Cardiac fibroblast (primary cell): ENCODE data around the gene CCDC186.

ENCODE experiments used
- DNase-seq, 2 donors: peaks; one replicate each; pipeline versions ENCODE4 v3.0.0 to v3.0.0-alpha.2; 2010; ENCODE audit warnings: low read depth in 2 of 2
- H3K4me3 ChIP-seq, 2 donors: replicated peaks in 1 of 2; 1 replicate in 1 of 2; 2 replicates in 1 of 2; pipeline ENCODE4 v1.5.1; 2011; ENCODE audit warnings: low read depth in 2 of 2, low read length in 2 of 2, mild to moderate bottlenecking in 2 of 2, moderate library complexity in 1 of 2
- CTCF ChIP-seq: IDR thresholded peaks from one replicate; pipeline ENCODE4 v1.5.1; 2011; ENCODE audit warnings: low read depth, mild to moderate bottlenecking, low read length, inconsistent platforms

The CCDC186 gene

GRCh38 chr10:114087655-114088054, 86.3 kb downstream of the CCDC186 start:
- H3K4me3 ChIP-seq, result no peak overlapping the region
- no peak for TF ChIP-seq CTCF
- no peak for DNase-seq

GRCh38 chr10:114087255-114087654, 86.7 kb downstream of the CCDC186 start:
- H3K4me3 ChIP-seq, result no peak overlapping the region
- no peak for DNase-seq
- no peak for TF ChIP-seq CTCF

- TF ChIP-seq CTCF, result no peak
- no peak overlapping the region for H3K4me3 ChIP-seq
- DNase-seq, result no peak
Observed at GRCh38 chr10:114084215-114084614, 89.8 kb downstream of the CCDC186 start.

GRCh38 chr10:114083040-114083439, 91.0 kb downstream of the CCDC186 start:
- H3K4me3 ChIP-seq, result no peak overlapping the region
- DNase-seq, result no peak
- TF ChIP-seq CTCF, result no peak

GRCh38 chr10:114081911-114082583, 92.0 kb downstream of the CCDC186 start:
- DNase-seq, result no peak
- no peak overlapping the region for H3K4me3 ChIP-seq
- no peak for TF ChIP-seq CTCF

- no peak for TF ChIP-seq CTCF
- no peak overlapping the region for H3K4me3 ChIP-seq
- DNase-seq, result no peak
Observed at GRCh38 chr10:114079421-114079820, 94.6 kb downstream of the CCDC186 start.

- TF ChIP-seq CTCF, result no peak
- DNase-seq, result no peak
- no peak overlapping the region for H3K4me3 ChIP-seq
Observed at GRCh38 chr10:114078346-114078745, 95.7 kb downstream of the CCDC186 start.
